Caco-2 (cell line): ENCODE data around the gene RNF111. TPM values are rescaled to one million over a fixed set of nuclear protein-coding genes. Genes with fewer than 3 reads are reported as not detected.
"Not testable (repeated sequence)": the region's sequence is repeated elsewhere in the genome, so short reads cannot be mapped to it uniquely, and the experiment has no call there.

Experiments
- BruUV-seq: library from RNA; stranded (reverse); fragments of 400-500 nt; replicated peaks from 2 replicates; lab custom pipeline; 2021; lab: Mats Ljungman, UMichigan
- CTCF ChIA-PET: fragments of 300-600 bp; sonication (Branson Sonifier 250); formaldehyde crosslinking; loops from one replicate; lab custom pipeline; 2022; ENCODE audit warnings: antibody characterized with exemption; lab: Charles Lee
- POLR2A ChIA-PET: fragments of 300-600 bp; sonication (Branson Sonifier 250); formaldehyde crosslinking; loops from one replicate; lab custom pipeline; 2022; ENCODE audit warnings: antibody characterized with exemption; lab: Charles Lee
- DNase-seq, 2 experiments: peaks; one replicate each; pipeline versions ENCODE4 v3.0.0 to v3.0.0-alpha.2; 2020 to 2022
- H3K27me3 ChIP-seq: replicated peaks from 2 replicates; pipeline ENCODE4 v1.6.0; 2011; ENCODE audit warnings: low read length; ENCODE audit not compliant: control insufficient read depth, insufficient read depth
- H3K36me3 ChIP-seq: 2 replicates; pipeline ENCODE4 v1.5.1; 2011; ENCODE audit warnings: low read length; ENCODE audit not compliant: control insufficient read depth, insufficient read depth
- H3K4me1 ChIP-seq: fragments of 250-450 bp; sonication (Bioruptor Pico); 2 replicates; pipeline ENCODE4 v1.5.1; 2020; ENCODE audit warnings: mild to moderate bottlenecking
- H3K4me3 ChIP-seq: 2 replicates; pipeline ENCODE4 v1.5.1; 2011; ENCODE audit warnings: low read depth, mild to moderate bottlenecking, control low read depth, low read length
- H3K9me3 ChIP-seq: fragments of 250-450 bp; sonication (Bioruptor Pico); 2 replicates; pipeline ENCODE4 v1.5.1; 2020; ENCODE audit warnings: mild to moderate bottlenecking, moderate library complexity
- H3K27ac Mint-ChIP-seq: one replicate; pipeline ENCODE4 v1.8.0; 2022; ENCODE audit warnings: mixed read lengths; ENCODE audit not compliant: unreplicated experiment
- H3K27me3 Mint-ChIP-seq: one replicate; pipeline ENCODE4 v1.8.0; 2022; ENCODE audit warnings: mixed read lengths; ENCODE audit not compliant: insufficient read depth, unreplicated experiment
- H3K36me3 Mint-ChIP-seq: one replicate; pipeline ENCODE4 v1.8.0; 2022; ENCODE audit warnings: mild to moderate bottlenecking, mixed read lengths; ENCODE audit not compliant: insufficient read depth, unreplicated experiment
- H3K4me1 Mint-ChIP-seq: one replicate; pipeline ENCODE4 v1.8.0; 2022; ENCODE audit warnings: low read depth, mixed read lengths; ENCODE audit not compliant: unreplicated experiment
- H3K4me3 Mint-ChIP-seq: one replicate; pipeline ENCODE4 v1.8.0; 2022; ENCODE audit warnings: mild to moderate bottlenecking, moderate library complexity, mixed read lengths; ENCODE audit not compliant: unreplicated experiment
- H3K9me3 Mint-ChIP-seq: one replicate; pipeline ENCODE4 v1.8.0; 2022; ENCODE audit warnings: mixed read lengths; ENCODE audit not compliant: unreplicated experiment
- CTCF ChIP-seq, 2 experiments: fragments of 200-600 bp in 1 of 2; IDR thresholded peaks; 1 replicate in 1 of 2; 2 replicates in 1 of 2; pipeline versions ENCODE4 v1.5.1 to v1.8.0; 2011 to 2022; ENCODE audit warnings: antibody characterized with exemption in 1 of 2, control low read depth in 1 of 2, inconsistent platforms in 1 of 2, low read depth in 1 of 2, low read length in 1 of 2, mild to moderate bottlenecking in 1 of 2, moderate library complexity in 1 of 2; ENCODE audit not compliant: insufficient read depth in 1 of 2, severe bottlenecking in 1 of 2, unreplicated experiment in 1 of 2
- intact Hi-C: fragments of 100-400 bp; cut with micrococcal nuclease; formaldehyde crosslinking; loops from one replicate; pipeline ENCODE4 v1.10.0; 2022; ENCODE audit not compliant: unreplicated experiment
- total RNA-seq: library from RNA; stranded (reverse); gene quantifications from 2 replicates; pipeline ENCODE4 v1.2.3, GENCODE V29; 2022

Gene RNF111
- total RNA-seq, 1 experiment from 2014 or later = 26.1 TPM

GRCh38 chr15:58994906-58995453, 7.5 kb downstream of the RNF111 start:
- POLR2A ChIA-PET = no interaction called here
- CTCF ChIA-PET = no interaction called here
- no peak overlapping the region for H3K4me3 ChIP-seq
- no peaks in the 10 kb centered on the region for H3K9me3 ChIP-seq
- BruUV-seq = no TSS peak
- H3K4me3 Mint-ChIP-seq = no peak overlapping the region
- intact Hi-C loops = no loop called here
- H3K36me3 ChIP-seq = no peaks in the 10 kb centered on the region
- H3K9me3 Mint-ChIP-seq = no peaks in the 10 kb centered on the region
- H3K36me3 Mint-ChIP-seq = peaks cover 30% of the 10 kb centered on the region
- H3K4me1 ChIP-seq = no peaks in the 10 kb centered on the region
- no peaks in the 10 kb centered on the region for H3K4me1 Mint-ChIP-seq
- no peaks in the 10 kb centered on the region for H3K27me3 ChIP-seq
- no peaks in the 10 kb centered on the region for H3K27me3 Mint-ChIP-seq
- DNase-seq = no peak
- TF ChIP-seq CTCF (IDR thresholded peaks at IDR 0.05; ENCODE audit: insufficient read depth in 1 of 2, low read depth in 1 of 2, low read length in 1 of 2, severe bottlenecking in 1 of 2, unreplicated experiment in 1 of 2) = no peak
- H3K27ac Mint-ChIP-seq = no peak overlapping the region

- DNase-seq = no peak
- Histone ChIP-seq H3K36me3 (no peaks in the 10 kb centered on the region), H3K9me3 (no peaks in the 10 kb centered on the region), H3K27me3 (no peaks in the 10 kb centered on the region), H3K4me3 (no peak overlapping the region), H3K4me1 (no peaks in the 10 kb centered on the region)
- no TSS peak for BruUV-seq
- TF ChIP-seq CTCF (IDR thresholded peaks at IDR 0.05; ENCODE audit: insufficient read depth in 1 of 2, low read depth in 1 of 2, low read length in 1 of 2, severe bottlenecking in 1 of 2, unreplicated experiment in 1 of 2) = no peak
- peaks cover 23% of the 10 kb centered on the region for H3K36me3 Mint-ChIP-seq
- H3K9me3 Mint-ChIP-seq = no peaks in the 10 kb centered on the region
- H3K4me1 Mint-ChIP-seq = no peaks in the 10 kb centered on the region
- ChIA-PET CTCF (no interaction called here), POLR2A (no interaction called here)
- H3K27me3 Mint-ChIP-seq = no peaks in the 10 kb centered on the region
- intact Hi-C loops = no loop called here
- no peak overlapping the region for H3K4me3 Mint-ChIP-seq
- H3K27ac Mint-ChIP-seq = no peak overlapping the region
Measured at GRCh38 chr15:58999694-59000093, 12.2 kb downstream of the RNF111 start.

GRCh38 chr15:59000251-59000650, 12.8 kb downstream of the RNF111 start:
- POLR2A ChIA-PET, DNase-seq, BruUV-seq, H3K9me3 Mint-ChIP-seq, H3K36me3 ChIP-seq, H3K4me1 ChIP-seq, intact Hi-C loops, H3K9me3 ChIP-seq, H3K4me3 ChIP-seq, H3K4me1 Mint-ChIP-seq, H3K4me3 Mint-ChIP-seq, H3K27ac Mint-ChIP-seq, H3K27me3 ChIP-seq, H3K27me3 Mint-ChIP-seq, CTCF ChIA-PET: not testable (repeated sequence)
- peaks cover 23% of the 10 kb centered on the region for H3K36me3 Mint-ChIP-seq

- Mint-ChIP-seq H3K27me3 (no peaks in the 10 kb centered on the region), H3K4me3 (no peak overlapping the region), H3K9me3 (no peaks in the 10 kb centered on the region), H3K4me1 (no peaks in the 10 kb centered on the region), H3K27ac (no peak overlapping the region), H3K36me3 (peaks cover 34% of the 10 kb centered on the region)
- H3K36me3 ChIP-seq = no peaks in the 10 kb centered on the region
- no peaks in the 10 kb centered on the region for H3K27me3 ChIP-seq
- no peak overlapping the region for H3K4me3 ChIP-seq
- no peaks in the 10 kb centered on the region for H3K9me3 ChIP-seq
- no peaks in the 10 kb centered on the region for H3K4me1 ChIP-seq
- intact Hi-C loops = no loop called here
- ChIA-PET POLR2A (no interaction called here), CTCF (no interaction called here)
- no peak for DNase-seq
- no TSS peak for BruUV-seq
- no peak for TF ChIP-seq CTCF (IDR thresholded peaks at IDR 0.05; ENCODE audit: insufficient read depth in 1 of 2, low read depth in 1 of 2, low read length in 1 of 2, severe bottlenecking in 1 of 2, unreplicated experiment in 1 of 2)
Measured at GRCh38 chr15:59001946-59002345, 14.5 kb downstream of the RNF111 start.
